ENCODE measurements around the gene RUFY3.

Gene RUFY3

DNA sequence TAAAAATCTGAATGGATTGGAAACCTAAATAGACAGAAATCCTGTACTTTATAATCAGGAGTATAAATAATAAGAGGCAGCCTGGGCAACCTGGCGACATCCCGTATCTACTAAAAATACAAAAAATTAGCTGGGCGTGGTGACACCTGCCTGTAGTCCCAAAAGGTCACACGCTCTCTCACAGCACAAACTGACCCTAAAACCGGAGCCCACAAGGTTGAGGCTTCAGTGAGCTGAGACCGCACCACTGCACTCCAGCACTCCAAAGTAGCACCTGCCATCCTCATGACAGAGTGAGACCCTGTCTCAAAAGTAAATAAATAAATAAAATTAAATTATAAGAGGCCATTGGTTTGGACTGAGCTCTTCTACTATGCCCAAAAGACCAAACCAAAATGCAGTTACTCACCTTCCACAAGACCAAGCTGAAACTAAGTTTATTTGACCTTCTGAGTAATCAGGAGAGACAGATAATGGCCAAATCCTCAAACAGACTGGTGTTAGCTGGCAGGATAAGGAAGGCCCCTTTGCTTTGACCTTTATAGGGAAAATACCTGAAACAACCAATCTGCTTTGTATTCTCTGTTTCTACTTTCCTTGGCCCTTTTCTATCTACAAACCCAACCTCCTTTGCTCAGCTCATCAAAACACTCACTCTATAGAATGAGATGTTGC is 121.1 kb downstream of the RUFY3 start:
- Histone ChIP-seq H3K36me3 (ENCODE audit: control insufficient read depth, insufficient read depth, low read length) (no peaks in the 10 kb centered on the region), H3K4me1 (ENCODE audit: control insufficient read depth, insufficient read depth, low read length, poor library complexity, severe bottlenecking) (peaks cover 7% of the 10 kb centered on the region), H3K27me3 (replicated peaks; ENCODE audit: control insufficient read depth, insufficient read depth, low read length, poor library complexity, severe bottlenecking) (no peaks in the 10 kb centered on the region), H3K27ac (ENCODE audit: insufficient read depth, low read length, poor library complexity, severe bottlenecking) (no peak overlapping the region), H3K9me3 (ENCODE audit: control insufficient read depth, low read length) (no peaks in the 10 kb centered on the region), H3K4me3 (ENCODE audit: insufficient read depth, low read depth, low read length, poor library complexity, severe bottlenecking) (no peak overlapping the region)
- DNase-seq, result no peak

DNA sequence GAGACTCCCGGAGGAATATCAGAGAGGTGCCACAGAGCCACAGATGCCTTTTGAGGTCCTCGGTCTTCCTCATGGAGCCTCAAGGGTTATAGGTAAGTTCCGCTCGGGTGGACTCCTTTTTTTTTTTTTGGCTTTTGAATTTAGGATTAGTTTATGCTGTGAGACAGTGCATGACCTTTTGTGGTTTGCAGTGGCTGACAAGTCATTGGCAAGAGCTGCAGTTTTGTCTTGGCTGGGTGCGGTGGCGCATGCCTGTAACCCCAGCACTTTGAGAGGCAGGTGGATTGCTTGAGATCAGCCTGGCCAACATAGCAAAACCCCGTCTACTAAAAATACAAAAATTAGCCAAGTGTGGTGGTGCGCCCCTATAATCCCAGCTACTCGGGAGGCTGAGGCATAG is 122.4 kb downstream of the RUFY3 start:
- Histone ChIP-seq H3K36me3 (ENCODE audit: control insufficient read depth, insufficient read depth, low read length) (no peaks in the 10 kb centered on the region), H3K9me3 (ENCODE audit: control insufficient read depth, low read length) (no peaks in the 10 kb centered on the region), H3K27me3 (replicated peaks; ENCODE audit: control insufficient read depth, insufficient read depth, low read length, poor library complexity, severe bottlenecking) (no peaks in the 10 kb centered on the region), H3K4me1 (ENCODE audit: control insufficient read depth, insufficient read depth, low read length, poor library complexity, severe bottlenecking) (no peaks in the 10 kb centered on the region), H3K27ac (ENCODE audit: insufficient read depth, low read length, poor library complexity, severe bottlenecking) (no peak overlapping the region), H3K4me3 (ENCODE audit: insufficient read depth, low read depth, low read length, poor library complexity, severe bottlenecking) (no peak overlapping the region)
- no peak for DNase-seq

DNA sequence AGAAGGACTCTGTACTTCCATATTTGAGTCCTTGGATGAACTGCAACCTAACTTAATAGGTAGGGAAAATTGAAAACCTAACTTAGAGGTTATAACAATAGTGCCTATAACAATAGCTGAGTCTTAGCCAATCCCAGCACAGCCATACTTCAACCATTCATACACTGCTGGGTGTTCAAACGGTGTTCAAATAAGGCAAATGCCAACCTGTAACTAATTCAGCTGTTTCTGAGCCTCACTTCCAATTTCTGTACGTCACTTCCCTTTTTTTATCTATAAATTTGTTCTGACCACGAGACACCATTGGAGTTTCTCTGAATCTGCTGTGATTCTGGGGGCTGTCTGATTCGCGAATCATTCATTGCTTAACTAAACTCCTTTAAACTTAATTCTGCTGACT is 127.5 kb downstream of the RUFY3 start:
- DNase-seq, result no peak
- Histone ChIP-seq H3K36me3 (ENCODE audit: control insufficient read depth, insufficient read depth, low read length) (no peaks in the 10 kb centered on the region), H3K27ac (ENCODE audit: insufficient read depth, low read length, poor library complexity, severe bottlenecking) (no peak overlapping the region), H3K9me3 (ENCODE audit: control insufficient read depth, low read length) (no peaks in the 10 kb centered on the region), H3K27me3 (replicated peaks; ENCODE audit: control insufficient read depth, insufficient read depth, low read length, poor library complexity, severe bottlenecking) (no peaks in the 10 kb centered on the region), H3K4me1 (ENCODE audit: control insufficient read depth, insufficient read depth, low read length, poor library complexity, severe bottlenecking) (no peaks in the 10 kb centered on the region), H3K4me3 (ENCODE audit: insufficient read depth, low read depth, low read length, poor library complexity, severe bottlenecking) (no peak overlapping the region)

DNA sequence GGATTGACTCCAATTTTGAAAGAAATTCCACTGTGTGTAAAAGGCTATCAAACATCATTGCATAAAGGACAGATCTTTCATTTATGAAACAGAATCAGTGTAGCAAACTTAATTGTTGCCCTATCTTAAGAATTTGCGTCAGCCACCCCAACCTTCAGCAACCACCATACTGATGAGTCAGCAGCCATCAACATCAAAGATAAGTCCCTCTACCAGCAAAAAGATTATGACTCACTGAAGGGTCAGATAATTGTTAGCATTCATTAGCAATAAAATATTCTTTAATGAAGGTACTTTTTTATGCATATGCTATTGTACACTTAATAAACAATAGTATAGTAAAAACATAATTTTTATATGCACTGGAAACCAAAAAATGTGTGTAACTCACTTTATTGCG is 133.7 kb downstream of the RUFY3 start:
- Histone ChIP-seq H3K9me3 (ENCODE audit: control insufficient read depth, low read length) (no peaks in the 10 kb centered on the region), H3K4me1 (ENCODE audit: control insufficient read depth, insufficient read depth, low read length, poor library complexity, severe bottlenecking) (no peaks in the 10 kb centered on the region), H3K27me3 (replicated peaks; ENCODE audit: control insufficient read depth, insufficient read depth, low read length, poor library complexity, severe bottlenecking) (no peaks in the 10 kb centered on the region), H3K4me3 (ENCODE audit: insufficient read depth, low read depth, low read length, poor library complexity, severe bottlenecking) (no peak overlapping the region), H3K36me3 (ENCODE audit: control insufficient read depth, insufficient read depth, low read length) (no peaks in the 10 kb centered on the region), H3K27ac (ENCODE audit: insufficient read depth, low read length, poor library complexity, severe bottlenecking) (no peak overlapping the region)
- DNase-seq, result no peak
